Stimulated activated CD8-positive, alpha-beta memory T cell treated with anti-CD3 and anti-CD28 coated beads, Interleukin-7, amount 100 ng/mL, for 1 hour (primary cell): Measurements from ENCODE around the gene ENO4.

ENCODE experiments used
- DNase-seq, 2 donors: peaks; one replicate each; pipeline ENCODE4 v3.0.0-alpha.2; 2020; ENCODE audit warnings: low read depth in 2 of 2

The ENO4 gene

DNA sequence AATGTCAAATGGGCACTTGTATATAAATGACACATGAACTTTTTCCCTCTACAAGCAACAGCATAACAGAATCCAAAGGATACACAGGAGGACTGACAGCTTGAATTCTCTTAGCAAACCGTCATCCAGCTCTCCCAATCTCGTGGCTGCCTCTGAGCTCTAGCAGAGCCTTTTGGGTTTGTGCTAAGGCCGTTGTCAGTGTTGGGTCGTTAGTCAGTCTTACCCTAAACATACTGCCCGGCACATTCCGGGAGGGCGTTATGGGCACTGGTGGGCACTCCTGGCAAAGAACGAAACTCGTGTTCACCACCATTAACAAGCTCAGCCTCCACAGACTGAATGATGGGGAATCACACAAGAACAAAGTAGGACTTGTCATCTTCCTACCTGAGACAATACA is 19.6 kb upstream of the ENO4 start:
- no peak for DNase-seq

DNA sequence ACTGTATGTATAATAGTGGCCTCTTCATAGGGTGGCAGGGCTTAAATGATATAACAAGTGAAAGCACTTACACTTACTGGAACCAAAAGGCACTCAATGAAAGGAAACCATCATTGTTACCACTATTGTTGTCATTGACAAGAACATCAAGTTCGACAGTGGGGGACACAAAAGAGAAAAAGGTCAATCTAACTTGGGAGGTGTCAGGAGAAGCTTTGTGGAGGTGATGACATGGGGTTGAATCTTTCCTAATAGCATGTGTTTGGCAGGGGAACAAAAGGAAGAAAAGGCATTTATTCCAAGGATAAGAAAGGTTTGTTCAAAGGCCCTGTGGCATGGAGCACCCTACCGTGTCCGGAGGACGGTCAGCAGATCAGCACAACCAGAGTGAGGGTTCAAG is 18.2 kb upstream of the ENO4 start:
- DNase-seq: no peak

DNA sequence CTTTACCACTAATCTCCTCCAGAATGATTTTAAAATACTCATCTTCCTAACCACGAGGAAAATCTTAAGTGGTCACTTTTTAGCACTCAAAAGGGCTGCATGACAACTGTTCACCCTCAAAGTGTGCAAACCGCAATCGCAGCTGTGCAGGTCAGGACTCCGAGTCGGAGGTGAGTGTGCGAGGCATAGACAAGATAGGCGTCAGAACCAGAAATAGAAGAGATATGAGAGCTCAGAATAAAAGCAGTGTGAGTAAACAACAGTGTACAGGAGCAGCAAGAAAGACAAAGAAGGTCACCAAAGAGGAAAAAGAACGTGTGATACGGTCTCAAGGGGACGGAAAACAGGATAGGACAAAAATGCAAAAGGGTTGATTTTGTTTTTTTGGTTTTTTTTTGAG is 17.5 kb upstream of the ENO4 start:
- no peak for DNase-seq

GRCh38 chr10:116833986-116834985 is 15.0 kb upstream of the ENO4 start:
- no peak for DNase-seq

GRCh38 chr10:116835658-116836057 is 13.6 kb upstream of the ENO4 start:
- DNase-seq: no peak

DNA sequence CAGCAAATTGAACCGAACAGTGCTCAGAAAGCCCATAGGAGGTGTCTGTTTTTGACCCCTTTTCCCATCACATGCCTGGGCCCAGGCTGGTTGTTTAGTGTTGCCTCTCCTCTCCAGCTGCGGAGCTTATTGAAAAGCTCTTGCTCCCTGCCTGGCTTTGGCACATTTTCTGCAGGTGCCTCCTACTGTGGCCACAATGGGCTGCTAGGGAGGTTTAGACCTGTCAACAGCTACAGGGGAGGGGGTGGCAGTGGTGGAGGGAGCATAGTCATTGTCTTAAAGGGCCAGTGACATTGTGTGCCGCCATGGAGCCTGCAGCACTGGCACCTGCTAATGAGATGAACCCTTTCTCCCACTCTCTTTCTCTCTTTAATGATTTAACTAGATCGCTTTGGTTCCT is 13.2 kb upstream of the ENO4 start:
- no peak for DNase-seq

GRCh38 chr10:116836902-116837523 is 12.3 kb upstream of the ENO4 start:
- DNase-seq: no peak

GRCh38 chr10:116838143-116838725 is 11.1 kb upstream of the ENO4 start:
- DNase-seq: no peak

DNA sequence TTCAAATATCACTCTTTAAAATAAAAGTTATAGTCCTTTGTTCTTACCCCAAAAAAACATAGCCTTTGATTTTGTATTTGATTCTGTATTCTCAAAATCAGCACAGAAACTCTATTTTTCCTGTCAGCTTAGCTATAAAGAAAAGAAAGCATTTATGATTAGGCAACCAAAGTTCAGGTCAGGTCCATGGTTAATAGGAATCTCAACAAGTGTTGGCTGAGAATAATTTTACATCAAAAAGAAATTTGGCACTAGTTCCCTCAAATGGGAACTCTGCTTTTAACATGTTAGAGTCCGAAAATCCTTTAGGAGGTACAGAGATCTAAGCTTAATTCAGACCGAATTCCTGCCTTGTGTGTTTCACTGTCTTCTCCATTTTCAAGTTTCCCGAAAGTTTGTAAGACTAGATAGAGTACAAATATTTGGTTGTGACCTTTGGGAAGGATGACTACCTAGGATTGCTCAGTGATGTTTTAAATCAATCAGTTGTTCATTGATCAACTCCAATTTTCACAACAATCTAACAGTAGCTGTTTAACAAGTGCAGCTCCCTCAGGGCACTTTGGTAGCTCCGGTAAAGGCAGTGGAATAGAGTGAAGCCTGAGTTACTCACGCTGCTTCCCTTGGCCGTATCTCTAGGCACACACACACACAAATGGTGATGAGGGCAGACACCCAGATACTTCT is 8.8 kb upstream of the ENO4 start:
- no peak for DNase-seq

GRCh38 chr10:116845823-116846222 is 3.5 kb upstream of the ENO4 start:
- DNase-seq: no peak

DNA sequence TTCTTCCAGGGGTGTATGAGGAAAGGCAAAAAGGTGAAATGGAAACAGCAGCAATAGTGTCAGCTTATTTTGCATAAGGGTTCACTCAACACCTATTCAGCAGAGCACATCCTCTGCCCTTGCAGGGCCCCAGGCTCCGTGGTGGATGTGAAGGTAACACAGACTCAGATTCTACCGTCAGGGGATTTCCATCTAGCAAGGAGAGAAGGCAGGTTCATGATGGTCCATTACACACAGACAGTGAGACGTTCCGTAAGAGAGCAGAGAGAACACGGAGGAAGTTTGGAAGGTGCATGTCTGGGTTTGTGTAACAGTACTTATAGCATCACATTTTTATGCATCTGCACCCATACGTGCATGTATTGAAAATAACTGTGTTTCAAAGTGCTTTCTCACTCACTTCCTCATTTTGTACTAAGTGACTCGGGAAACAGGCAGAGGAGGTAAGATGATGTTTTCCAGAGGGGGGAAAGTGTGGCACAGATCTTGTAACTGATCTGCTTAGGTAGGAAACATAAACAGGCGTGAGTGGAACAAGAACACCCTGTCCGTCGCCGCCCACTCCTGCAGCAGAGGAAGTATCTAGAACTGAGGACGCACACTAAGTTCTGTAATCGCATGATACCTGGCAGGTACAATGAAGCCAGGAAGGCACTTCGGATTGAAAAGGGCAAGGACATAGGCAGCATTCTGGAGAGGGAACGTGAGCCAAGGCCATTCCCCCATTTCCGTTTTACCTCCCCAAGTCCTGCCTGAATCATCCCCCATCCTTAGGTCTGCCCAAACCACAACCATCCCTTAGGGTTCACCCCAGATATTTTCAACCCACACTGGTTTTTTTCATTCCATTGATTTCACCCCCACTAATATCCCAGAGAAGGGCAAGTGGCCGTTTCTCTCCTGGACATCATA is 1.0 kb upstream of the ENO4 start:
- DNase-seq: no peak

GRCh38 chr10:116848944-116849247 is 403 bp upstream of the ENO4 start:
- no peak for DNase-seq

DNA sequence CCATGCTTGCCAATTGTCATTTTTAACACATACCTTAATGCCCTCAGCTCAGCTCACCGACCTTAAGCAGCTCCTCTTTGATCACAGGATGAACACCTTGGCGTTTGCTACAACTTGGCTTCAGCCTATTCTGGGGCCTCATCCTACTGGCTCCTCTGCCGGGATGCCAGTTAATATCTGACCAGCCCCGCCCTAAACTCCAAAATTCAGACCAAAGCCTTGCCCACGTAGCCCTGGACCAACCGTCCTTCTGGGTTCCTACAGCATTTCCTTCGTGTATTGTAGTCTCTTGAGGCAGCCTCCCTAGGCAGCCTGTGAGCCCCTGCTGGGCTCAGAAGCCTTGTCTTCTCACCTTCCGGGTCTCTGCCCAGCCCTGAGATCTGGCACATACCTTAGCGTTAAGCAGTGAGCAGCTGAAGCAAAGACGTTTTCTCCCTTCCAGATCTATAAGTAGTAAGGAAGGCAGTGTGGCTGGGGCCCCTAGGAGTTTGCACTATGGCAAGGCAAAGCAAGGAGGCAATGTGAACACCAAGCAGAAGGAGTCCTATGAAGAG is 836 bp downstream of the ENO4 start:
- no peak for DNase-seq

DNA sequence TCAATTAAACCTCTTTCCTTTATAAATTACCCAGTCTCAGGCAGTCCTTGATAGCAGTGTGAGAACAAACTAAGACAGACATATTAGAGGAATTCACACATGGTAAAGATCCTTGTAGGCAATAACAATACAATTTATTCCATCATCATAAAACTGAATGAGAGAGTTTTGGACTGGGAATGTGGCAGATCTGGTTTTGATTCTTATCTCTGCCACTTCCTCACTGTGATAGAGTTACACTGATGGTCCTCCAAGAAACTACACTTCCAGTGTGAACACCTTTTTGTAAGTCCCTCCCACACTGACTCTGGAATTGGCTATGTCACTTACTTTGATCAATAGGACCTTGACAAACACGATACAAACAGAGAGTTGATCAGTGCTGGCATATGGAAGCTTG is 2.9 kb downstream of the ENO4 start:
- DNase-seq: no peak

DNA sequence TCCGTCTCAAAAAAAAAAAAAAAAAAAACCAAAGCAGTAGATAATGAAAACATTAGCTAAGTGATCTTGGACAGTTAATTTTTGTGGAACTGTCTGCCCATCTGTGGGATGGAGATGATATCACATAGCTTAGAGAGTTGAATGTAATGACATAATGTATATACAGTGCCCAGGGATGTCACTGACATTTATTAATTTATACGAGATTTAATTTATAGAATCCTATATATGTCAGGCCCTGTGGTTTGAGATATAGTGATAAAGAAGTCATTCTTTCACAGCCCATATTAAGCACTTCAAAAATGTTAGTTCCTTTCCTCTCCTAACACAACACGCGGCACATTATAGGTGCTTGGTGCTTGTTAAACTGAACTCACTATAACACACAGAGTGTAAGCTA is 4.0 kb downstream of the ENO4 start:
- no peak for DNase-seq

- no peak for DNase-seq
These were observed 4.4 kb downstream of the ENO4 start for GRCh38 chr10:116853701-116854100.

DNA sequence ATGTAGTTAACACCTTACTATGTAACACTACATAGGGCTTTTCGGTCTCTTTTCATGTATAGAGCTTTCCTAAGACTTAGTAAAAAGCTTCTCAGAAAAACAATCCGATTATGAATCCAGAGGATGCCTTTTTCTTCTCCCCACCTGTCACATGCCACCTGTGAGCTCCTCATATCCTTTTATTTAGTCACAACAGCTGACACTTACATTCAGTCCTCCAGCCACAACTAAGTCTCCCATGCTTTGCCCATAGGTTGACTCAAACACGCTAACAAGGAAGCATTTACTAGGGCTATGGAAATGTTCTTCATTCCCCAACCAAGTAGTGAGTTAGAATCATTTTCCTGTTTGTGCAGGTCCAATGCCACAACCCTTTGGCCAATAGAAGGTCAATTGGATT is 7.9 kb downstream of the ENO4 start:
- no peak for DNase-seq

DNA sequence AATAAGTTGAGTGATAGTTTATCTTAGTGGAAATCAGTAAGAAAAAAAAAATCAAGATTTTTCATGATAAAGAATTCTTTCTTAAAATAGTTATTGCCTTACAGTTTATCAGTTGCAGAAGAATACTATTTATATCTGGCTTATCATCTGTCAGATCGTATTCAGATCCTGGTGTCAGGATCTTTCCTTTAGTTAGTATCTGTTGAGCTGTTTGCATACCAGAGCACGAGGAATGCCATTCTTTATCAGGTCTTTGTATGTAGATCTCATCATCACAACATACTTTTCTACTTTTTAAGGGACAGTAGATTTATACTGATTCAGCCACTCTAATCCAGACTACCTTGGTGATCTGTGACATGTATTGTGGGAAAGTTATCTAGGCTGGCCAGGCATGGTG is 12.5 kb downstream of the ENO4 start:
- DNase-seq: no peak

GRCh38 chr10:116864436-116864835 is 15.1 kb downstream of the ENO4 start:
- no peak for DNase-seq

- no peak for DNase-seq
These were observed 16.8 kb downstream of the ENO4 start for GRCh38 chr10:116866066-116866465.

GRCh38 chr10:116866987-116867595 is 17.8 kb downstream of the ENO4 start:
- no peak for DNase-seq
